Left renal pelvis (tissue), 4 donors: ENCODE data around the gene ENPP1. TPM values are rescaled to one million over a fixed set of nuclear protein-coding genes. Genes with fewer than 3 reads are reported as not detected.
"Not testable (repeated sequence)": the region's sequence is repeated elsewhere in the genome, so short reads cannot be mapped to it uniquely, and the experiment has no call there.

Experiments used
- DNase-seq, 4 donors: peaks; one replicate each; pipeline ENCODE4 v3.0.0-alpha.2; 2013; ENCODE audit warnings: low read depth in 4 of 4, low spot score in 3 of 4
- polyA plus RNA-seq, 4 donors: library from polyadenylated mRNA; unstranded; fragments of 120-200 nt; gene quantifications; one replicate each; pipeline ENCODE4 v1.2.1, GENCODE V29; 2013; ENCODE audit not compliant: insufficient read length in 4 of 4

ENPP1 gene
- polyA plus RNA-seq, 4 donors, result 14.5 to 22.5 (median 20.0) TPM

DNA sequence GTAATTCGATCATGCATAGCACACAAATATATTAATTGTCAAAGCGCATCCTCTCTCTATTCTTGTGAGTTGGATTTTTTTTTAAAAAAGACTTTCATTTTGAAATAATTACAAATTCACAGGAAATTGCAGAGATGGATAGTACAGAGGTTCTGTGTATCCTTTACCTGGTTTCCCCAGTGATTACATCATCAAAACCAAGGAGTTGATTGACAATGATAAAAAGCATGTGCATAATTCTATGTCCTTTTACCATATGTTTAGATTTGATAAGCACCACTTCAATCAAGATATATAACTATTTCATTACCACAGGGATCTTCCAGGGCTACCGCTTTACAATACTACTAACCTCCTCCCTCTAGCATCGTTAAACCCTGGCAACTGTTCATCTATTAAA, 103.1 kb downstream of the ENPP1 start:
- DNase-seq, result no peak

DNA sequence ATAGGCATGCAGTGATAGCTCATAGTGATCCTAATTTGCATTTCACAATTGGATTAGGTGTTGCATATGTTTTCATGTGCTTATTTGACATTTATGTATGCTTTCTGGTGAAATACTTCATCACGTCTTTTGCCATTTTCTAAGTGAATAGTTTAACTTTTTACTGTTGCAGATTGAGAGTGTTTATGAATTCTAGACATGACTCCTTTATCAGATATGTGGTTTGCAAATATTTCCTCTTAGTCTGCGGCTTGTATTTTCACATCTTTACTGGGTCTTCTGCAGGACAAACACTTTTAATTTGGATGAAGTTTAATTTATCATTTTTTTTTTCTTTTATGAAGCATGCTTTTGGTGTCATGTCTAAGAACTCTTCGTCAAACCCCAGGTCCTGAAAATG, 104.1 kb downstream of the ENPP1 start:
- no peak for DNase-seq

DNA sequence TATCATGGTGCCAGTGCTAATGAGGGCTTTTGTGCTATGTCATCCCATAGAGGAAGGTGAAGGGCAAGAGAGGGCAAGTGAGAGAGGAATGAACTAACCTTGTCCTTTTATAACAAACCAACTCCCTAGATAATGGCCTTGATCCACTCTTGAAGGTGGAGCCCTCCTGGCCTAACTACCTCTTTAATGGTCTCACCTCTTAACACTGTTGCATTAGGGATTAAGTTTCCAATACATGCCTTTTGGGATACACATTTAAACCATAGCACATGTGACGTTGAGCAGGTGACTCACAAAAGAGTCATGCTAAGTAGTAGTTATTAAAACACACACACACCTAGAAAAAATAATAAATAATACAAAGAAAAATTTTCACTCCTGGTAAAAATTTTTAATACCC, 106.4 kb downstream of the ENPP1 start:
- DNase-seq, result no peak

DNA sequence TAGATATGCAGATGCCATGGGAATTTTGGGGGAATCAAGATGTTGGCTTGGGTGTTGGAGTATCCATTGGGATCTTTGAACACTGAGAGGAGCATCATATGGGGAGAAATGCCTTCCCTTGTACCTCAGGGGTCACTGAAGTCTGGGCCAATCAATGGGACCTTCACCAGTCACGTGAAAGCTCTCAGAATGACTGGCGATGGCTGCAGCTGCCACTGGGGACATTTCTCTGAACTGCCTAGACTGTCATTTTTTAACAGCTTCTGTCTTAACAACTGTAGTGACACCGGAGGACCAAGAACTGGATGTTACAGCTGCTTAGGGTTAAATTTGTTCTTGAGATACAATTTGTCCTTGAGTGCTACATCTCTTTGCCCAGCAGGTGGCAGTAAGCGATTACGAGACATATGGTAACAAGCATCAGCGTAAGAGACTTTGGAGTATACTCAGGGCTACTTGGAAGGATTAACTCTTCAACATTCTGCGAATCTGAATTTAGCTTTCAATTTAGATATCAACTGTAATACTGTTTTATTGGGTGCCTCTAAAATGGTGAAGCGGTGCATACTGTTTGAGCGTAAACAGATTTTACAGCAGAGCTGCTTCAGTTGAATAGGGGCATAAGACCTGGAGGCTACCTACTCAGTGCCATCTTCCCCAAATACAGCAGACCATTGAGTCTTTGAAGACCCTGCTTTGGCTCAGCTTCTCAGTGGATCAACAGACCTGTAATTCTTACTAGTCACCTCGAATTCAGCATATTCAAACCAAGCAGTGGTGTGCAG, 107.3 kb downstream of the ENPP1 start:
- peak in 2 of 4 donors; percentile 55 to 57 for DNase-seq

DNA sequence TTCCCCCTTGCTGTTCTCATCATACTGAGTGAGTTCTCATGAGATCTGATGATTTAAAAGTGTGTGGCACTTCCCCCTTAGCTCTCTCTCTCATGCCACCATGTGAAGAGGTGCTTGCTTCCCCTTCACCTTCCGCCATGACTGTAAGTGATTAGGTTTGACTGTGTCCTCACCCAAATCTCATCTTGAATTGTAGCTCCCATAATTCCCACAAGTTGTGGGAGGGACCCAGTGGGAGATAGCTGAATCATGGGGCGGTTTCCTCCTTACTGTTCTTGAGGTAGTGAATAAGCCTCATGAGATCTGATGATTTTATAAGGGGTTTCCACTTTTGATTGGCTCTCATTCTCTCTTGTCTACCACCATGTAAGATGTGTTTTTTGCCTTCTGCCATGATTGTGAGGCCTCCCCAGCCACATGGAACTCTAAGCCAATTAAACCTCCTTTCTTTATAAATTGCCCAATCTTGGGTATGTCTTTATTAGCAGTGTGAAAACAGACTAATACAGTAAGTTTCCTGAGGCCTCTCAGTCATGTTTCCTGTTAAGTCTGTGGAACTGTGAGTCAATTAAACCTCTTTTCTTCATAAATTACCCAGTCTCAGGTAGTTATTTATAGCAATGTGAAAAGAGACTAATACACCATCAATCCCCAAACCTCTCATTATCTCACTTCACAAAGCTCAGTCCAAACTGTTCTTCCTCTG, 108.4 kb downstream of the ENPP1 start:
- not testable (repeated sequence) for DNase-seq

DNA sequence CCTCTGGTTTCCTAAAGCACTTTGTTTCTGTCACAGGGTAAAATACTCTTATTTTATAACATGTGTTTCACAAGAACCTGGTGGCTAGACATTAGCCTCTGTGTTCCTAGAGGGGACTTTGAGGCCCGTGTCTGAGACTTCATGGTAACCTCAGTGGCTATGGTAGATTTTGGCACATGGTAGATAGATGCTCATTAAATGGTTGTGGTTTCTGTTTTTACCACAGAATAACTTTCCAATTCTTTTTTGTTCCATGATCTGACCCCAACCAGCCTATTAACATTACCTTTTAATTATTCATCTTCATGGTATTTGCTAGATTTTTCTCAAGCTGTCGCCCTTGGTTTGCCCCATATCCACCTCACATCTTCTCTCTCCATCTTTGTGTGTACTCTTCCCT, 109.0 kb downstream of the ENPP1 start:
- no peak for DNase-seq

DNA sequence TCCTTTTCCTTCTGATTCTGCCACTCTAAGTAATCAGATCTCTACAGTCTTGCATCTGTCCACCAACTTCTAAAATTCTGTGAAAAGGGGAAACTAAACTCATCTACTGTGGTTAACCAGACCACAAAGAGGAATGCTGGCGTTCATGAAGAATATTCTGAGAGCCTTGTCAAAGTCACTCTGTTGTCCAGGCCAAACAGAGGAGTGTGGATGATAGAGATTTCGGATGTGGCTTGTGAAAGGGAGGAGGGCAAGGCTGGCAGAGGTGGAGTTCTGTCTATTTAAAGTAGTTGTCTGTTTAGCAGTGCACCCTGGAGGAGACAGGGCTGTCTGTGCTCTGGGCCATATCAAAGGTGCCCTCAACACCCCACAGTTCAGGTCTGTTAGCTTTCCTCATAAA, 109.5 kb downstream of the ENPP1 start:
- DNase-seq, result no peak

DNA sequence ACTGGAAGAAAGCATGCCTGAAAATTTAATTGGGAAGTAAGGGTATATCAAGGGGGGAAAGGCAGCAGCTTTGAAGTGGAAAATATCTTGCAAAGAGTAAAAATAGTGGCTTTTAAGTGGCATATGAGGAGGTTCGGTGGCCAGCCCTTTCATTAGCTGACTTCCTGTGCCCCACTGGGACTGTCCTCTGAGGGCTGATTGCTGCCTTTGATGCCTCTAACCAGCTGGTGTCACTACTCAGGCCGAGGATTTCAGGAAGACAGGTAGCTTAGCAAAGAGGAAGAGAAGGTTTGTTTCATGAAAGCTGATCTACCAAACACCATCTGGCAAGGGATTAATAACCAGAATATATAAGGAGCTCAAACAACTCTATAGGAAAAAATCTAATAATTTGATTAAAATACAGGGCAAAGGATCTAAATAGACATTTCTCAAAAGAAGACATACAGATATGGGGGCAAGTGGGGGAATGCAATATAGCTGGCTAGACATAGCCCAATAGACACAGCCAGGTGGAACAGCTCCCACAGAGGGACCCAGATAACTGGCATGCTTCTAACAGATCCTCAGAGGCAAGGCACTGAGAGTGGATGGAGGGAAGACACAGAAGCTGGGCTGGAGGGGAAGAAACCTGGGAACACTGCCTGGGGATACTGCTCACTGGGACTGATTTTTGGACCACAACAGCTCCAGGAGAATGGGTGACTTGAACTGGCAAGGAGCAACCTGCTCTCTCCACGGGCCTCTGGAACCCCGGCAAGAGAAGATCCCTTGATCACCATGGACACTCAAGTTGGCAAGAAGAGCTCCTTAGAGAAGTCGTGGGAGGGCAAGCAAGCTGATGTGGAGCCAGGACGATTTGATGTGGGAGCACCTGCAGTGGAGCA, 110.2 kb downstream of the ENPP1 start:
- DNase-seq, result no peak

DNA sequence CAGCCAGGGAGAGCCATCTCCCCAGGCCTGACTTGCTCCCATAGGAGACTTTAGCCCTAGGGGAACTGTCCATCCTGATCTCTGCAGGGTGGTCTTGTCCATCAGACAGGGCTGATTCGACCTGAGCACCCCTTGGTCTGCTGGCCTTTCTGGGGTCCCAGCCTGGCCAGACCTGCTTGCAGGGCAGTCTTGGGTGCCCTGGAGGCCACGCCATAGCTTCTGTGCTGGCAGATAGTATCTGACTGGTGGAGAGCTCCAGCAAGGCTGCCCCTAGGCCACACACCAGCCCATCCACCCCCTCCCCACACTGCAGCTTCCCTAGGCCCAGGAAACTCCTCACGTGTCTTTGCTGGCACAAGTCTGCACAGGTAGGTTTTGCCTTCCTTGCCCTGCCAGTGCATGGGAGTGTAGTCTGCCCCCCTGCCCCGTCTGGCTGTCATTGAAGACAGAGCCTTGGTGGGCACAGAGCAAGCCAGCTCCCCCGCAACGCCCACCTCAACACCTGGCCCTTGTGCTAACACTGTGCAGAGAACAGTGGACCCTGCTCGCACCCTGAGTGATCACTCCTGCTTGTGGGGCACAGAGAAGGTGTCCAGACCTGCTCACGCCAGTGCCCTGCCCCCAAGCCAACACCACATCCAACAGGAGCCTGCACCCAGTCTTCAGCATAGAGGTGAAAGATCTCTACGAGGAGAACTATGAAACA, 111.0 kb downstream of the ENPP1 start:
- no peak for DNase-seq

DNA sequence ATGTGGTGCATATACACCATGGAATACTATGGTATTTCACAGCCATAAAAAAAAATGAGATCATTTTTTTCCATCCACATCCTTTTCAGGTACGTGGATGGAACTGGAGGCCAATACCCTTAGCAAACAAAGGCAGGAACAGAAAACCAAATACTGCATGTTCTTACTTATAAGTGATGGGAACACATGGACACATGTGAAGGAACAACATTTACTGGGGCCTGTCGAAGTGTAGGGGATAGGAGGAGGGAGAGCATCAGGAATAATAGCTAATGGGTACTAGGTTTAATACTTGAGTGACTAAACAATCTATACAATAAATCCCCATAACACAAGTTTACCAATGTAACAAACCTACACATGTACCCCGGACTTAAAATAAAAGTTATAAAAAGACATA, 112.8 kb downstream of the ENPP1 start:
- DNase-seq, result no peak

DNA sequence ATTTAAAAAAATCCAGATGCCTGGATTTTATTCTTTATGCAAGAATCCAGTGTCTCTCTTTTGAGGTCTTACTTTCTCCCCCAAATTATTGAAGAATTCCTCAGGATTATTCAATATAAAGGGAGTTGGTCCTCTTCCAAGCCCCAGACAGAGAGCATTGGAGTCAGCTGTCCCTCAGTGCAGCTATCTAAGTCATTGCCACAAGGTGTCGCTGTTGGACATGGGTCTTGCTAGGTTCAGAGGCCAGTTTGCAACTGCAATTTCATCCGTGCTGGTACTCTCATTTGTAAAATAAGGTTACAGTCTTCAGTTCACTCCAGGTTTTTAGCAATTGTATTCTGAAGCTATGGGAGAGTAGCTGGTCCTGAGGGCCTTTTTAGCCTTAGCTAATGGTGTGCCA, 115.5 kb downstream of the ENPP1 start:
- peak in 2 of 4 donors; percentile 22 to 24 for DNase-seq

DNA sequence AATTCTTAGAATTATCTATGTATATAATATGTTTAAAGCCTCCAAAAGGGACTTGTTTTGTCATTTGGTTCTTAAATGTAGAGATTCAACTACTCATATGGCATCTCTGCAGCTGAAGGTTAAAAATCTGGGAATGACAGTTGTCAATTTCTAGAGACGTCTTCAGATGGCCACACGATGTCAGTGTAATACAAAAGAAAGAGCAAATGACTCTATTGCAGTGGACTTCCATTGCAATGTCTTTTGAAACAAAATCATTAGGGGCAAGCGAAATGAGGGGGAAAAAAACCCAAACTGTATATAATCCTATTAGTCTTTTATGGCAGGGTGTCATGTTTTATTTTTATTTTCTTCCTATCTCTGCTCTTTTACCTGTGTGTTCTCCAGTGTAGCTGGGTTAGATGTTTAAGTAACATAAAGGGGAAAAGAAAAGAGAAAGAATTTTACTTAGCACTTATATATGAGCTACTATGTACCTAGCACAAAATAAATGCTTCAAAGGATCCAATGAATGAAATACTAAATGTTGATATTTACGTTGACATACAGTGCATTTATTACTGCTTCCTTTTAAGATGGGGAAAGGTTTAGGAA, 117.2 kb downstream of the ENPP1 start:
- DNase-seq, result no peak

DNA sequence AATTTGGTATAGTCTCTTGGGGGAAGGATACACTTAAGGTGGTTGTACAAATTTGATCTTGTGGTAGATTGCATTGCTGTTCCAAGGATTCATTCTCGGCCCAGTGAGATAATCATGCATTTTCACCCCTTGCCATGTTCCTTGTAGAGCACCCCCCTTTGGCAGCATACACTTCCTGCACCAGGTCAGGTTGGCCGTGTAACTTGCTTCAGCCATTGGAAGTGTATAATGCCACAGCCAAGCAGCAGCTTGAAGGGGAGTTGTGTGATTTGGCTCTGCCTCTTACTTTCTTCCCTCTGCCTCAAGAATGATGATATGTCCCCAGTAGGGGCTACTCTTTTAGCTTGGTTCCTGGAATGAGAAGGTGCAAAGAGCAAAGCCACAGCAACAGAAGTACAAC, 121.4 kb downstream of the ENPP1 start:
- DNase-seq, result no peak

DNA sequence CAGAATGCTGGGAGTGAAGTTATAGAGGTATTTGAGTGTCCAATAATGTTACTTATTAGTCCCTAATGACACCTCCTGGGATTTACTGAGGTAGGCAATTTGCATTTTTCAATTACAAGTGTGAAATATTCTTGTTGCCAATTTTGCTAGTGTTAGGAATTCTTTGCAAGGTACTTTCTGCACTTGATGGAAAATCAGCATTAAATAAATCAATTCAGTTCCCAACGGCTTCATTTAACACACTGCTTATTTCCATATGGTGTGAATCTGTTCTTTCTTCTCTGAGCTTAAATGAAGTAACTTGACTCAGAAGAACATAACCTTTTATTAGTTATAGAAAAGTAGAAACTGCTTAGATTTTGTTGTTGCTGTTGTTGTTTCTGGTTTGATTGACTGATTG, 122.2 kb downstream of the ENPP1 start:
- no peak for DNase-seq

DNA sequence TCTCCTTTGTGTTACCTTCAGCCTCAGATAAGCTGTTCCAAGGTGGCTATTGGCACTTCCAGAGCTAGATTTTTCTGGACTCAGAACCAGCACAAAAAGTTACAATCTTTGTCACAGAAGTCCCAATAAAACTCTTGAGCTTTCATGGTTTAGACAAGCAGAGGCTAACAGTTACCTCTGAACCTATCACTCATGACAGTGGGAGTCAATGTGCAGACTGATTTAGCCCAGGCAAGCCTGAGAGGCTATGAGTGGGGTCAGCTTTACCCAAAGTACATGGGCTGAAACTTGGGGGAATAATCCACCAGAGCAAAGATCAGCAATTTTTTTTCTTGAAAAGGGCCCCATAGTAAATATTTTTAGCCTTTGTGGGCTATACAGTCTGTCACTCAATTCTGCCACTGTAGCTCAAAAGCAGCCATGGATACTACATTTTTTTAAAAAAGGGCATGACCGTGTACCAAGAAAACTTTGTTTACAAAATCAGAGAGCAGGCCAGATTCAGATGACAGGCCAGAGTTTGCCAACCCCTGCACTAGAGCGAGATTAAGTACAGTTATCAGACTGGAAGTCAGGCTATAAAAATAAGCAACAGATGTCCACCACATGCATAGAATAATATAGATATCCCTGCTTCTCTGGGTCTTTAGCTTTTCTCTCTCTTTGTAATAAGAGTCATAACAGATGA, 123.4 kb downstream of the ENPP1 start:
- no peak for DNase-seq

DNA sequence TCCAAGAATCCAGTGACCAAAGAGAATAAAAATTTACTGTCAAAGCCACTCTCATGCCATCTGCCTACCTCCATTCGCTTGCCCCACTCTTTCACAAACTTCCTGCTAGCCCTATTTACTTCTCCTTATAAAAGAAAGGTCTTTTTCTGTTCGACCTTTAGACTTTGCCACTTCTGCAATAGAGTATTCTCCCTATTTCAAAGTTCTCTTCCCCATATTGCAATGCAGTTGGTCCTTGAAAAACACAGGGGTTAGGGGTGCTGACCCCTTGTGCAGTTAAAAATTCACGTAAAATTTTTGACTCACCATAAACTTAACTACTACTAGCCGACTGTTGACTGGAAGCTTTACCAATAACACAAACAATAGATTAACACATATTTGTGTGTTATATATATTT, 128.3 kb downstream of the ENPP1 start:
- DNase-seq, result no peak

DNA sequence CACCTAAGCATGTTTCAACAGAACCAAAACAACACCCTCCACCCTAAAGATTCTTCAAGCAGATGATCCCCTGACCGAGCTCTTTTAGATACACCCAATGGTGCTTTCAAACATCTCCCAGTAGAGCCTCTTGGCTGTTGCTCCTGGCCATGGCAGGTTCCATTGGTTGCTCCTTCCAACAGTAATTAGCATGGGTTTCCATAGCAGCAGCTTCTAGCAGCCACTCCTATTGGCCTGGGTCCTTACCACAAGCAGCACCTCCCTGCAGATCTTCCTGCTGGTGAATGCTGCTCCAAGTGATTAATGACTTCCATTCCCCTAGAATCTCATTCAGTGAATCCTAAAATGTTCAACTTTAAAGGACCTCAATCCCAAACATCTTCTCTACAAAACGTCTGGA, 129.4 kb downstream of the ENPP1 start:
- no peak for DNase-seq

DNA sequence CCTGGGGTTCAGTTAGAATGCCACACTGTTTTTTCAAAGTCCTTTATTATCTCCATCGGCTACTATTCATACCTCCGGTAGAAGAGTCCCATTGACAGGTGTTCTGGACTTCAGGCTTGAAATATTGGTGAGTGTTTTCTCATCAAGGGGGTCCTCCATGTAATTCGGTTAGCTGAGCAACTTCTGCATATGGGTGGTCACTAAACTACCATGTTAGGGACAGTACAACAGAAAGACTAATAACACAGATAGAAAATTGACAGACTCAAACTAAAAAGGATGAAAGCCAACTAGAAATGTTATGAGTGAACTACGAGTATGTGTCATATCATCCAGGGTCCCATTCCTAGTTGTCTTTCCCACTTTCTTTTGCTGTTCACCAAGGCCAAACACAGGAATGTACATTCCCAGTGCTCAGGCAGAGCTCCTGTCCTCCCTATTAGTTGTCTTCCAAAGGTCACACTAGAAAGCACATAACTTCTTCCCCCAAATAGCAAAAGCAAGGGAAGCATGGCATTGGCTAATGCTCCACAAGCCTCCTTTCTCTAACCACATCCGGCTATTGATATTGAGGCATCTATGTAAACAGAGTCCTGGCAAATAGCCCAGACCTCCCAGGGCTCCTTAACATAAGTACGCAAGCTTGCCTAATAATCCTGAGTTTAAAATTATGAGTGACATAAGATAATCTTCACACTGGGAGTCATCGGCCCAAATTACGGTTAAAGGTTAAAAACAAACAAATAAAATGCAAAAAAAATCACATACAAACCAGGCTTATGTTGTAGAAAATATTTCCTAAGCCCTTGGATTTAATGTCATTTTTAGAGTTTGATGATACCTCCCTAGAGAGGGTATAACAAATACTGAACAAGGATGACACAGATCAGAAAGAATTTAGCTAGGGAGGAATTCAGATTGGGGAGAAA, 130.1 kb downstream of the ENPP1 start:
- no peak for DNase-seq
